Measurements from ENCODE around the gene SUFU.

SUFU gene

DNA sequence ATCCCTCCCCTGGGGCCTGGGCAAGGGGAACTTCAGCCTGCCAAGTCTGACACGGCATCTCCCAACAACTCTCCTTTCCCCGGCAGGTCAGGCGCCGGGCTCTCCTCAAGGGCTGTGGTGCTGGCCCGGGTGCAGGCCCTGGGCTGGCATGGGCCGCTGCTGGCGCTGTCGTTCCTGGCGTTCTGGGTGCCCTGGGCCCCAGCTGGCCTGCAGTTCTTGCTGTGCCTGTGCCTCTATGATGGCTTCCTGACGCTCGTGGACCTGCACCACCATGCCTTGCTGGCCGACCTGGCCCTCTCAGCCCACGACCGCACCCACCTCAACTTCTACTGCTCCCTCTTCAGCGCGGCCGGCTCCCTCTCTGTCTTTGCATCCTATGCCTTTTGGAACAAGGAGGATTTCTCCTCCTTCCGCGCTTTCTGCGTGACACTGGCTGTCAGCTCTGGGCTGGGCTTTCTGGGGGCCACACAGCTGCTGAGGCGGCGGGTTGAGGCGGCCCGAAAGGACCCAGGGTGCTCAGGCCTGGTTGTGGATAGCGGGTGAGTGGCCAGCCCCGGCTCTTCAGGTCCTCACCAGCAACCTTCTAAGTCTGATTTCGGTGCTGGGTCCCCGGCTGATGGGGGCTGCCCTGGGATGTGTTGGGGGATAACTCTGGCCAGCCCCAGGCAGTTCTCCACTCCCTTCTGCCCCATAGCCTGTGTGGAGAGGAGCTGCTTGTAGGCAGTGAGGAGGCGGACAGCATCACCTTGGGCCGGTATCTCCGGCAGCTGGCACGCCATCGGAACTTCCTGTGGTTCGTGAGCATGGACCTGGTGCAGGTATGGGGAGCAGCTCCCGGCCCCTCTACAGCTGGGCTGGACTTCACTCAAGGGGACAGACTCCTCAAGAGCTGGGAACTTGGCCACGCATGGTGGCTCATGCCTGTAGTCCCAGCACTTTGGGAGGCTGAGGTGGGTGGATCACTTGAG lies 32.9 kb upstream of the SUFU start:
- TF ChIP-seq GATA3 (IDR thresholded peaks at IDR 0.05; ENCODE audit: low read depth, low read length) (no peak), GATA2 (IDR thresholded peaks at IDR 0.05; ENCODE audit: low read depth, low read length) (no peak)

GRCh38 chr10:102473445-102474331 lies 30.1 kb upstream of the SUFU start:
- TF ChIP-seq GATA2 (IDR thresholded peaks at IDR 0.05; ENCODE audit: low read depth, low read length) (no peak), GATA3 (IDR thresholded peaks at IDR 0.05; ENCODE audit: low read depth, low read length) (no peak)

DNA sequence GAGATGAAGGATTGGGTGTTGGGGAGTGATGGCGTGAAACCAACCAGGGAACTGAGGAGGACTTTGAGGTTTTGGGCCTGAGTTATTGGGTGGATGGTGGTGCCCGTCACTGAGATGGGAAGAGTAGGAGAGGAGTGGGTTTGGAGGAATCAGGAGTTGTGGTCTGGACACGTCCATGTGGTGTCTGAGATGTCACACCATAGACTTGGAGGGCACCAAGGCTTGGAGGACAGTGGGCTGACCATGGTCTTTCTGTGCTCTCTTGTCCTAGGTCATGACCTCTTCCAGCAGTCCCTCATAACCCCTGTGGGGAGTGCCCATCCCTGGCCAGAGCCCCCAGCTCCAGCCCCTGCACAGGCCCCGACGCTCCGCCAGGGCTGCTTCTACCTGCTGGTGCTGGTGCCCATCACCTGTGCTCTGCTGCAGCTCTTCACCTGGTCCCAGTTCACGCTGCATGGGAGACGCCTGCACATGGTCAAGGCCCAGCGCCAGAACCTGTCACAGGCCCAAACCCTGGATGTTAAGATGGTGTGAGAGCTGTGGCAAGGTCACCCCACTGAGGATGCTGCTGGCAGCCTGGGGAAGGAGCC lies 28.2 kb upstream of the SUFU start:
- no peak for TF ChIP-seq GATA2 (IDR thresholded peaks at IDR 0.05; ENCODE audit: low read depth, low read length)
- TF ChIP-seq GATA3 (IDR thresholded peaks at IDR 0.05; ENCODE audit: low read depth, low read length): no peak

DNA sequence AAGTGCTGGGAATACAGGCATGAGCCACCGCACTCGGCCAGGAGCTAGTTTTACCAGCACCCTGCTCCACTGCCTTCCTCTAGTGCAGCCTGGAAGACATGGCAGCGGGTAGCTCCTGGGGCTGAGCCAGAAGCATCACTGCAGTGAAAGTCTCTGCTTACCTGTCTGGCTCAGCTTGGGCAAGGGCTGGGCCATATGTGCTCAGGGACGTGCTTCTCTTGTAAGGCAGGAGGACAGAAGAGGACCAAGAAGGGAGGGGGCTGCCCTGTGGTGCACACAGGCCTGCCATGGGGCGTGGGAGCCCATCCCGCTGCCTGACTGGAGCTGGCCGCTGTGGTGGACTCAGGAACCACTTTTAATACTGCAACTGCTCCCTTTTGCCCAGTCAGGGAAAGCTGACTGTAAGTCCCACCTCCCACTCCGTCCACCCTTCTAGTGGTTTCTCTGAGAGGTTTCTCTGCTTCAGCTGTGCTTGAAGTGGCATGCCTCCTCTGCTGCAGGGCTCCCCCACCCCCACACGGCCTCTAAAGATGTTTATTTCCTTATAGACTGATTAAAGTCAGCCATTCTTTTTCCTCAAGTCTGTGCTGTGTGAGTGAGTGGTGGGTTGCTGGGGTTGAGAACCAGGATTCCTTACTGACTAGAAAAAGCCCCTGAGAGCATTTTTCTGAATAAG lies 27.2 kb upstream of the SUFU start:
- TF ChIP-seq GATA2 (IDR thresholded peaks at IDR 0.05; ENCODE audit: low read depth, low read length): no peak
- TF ChIP-seq GATA3 (IDR thresholded peaks at IDR 0.05; ENCODE audit: low read depth, low read length): no peak

- no peak for TF ChIP-seq GATA2 (IDR thresholded peaks at IDR 0.05; ENCODE audit: low read depth, low read length)
- TF ChIP-seq GATA3 (IDR thresholded peaks at IDR 0.05; ENCODE audit: low read depth, low read length): no peak
Measured at GRCh38 chr10:102479651-102480050, 24.1 kb upstream of the SUFU start.

GRCh38 chr10:102480396-102480795 lies 23.4 kb upstream of the SUFU start:
- TF ChIP-seq GATA3 (IDR thresholded peaks at IDR 0.05; ENCODE audit: low read depth, low read length) (no peak), GATA2 (IDR thresholded peaks at IDR 0.05; ENCODE audit: low read depth, low read length) (no peak)

- TF ChIP-seq GATA3 (IDR thresholded peaks at IDR 0.05; ENCODE audit: low read depth, low read length) (no peak), GATA2 (IDR thresholded peaks at IDR 0.05; ENCODE audit: low read depth, low read length) (no peak)
Measured at GRCh38 chr10:102484021-102484420, 19.8 kb upstream of the SUFU start.

DNA sequence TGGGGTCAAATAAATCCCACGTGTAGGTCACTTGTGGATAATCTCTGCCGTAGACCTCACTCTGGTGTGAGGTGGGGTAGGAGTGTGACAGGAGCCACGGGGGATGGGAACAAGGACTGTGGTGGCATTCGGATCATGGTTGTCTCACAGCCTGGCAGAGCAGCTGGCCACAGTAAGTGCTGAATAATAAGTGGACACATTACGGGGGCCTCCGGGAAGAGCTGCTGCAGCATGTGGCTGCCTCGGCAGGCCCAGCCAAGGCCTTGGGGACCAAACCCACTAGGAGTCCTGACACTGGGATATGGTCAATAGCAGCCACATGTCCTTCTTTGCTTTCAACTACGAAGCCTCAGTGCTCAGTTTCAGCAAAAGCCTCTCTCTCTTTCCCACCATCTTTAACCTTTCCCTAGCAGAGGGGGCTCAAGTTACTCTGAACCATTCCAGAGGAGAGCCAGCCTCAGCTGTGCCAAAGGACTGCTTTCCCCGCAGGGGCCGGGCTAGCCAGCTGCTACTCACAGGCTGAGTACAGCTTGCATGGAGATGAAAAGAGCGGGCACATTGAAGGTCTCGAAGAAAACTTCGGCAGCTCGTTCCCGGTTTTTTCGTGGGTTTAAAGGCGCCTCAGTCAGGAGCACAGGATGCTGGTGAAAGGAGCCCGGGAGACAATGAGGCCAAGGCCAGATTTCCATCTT lies 18.5 kb upstream of the SUFU start:
- TF ChIP-seq GATA3 (IDR thresholded peaks at IDR 0.05; ENCODE audit: low read depth, low read length): no peak
- TF ChIP-seq GATA2 (IDR thresholded peaks at IDR 0.05; ENCODE audit: low read depth, low read length): no peak

GRCh38 chr10:102491136-102491535 lies 12.6 kb upstream of the SUFU start:
- TF ChIP-seq GATA2 (IDR thresholded peaks at IDR 0.05; ENCODE audit: low read depth, low read length) (no peak), GATA3 (IDR thresholded peaks at IDR 0.05; ENCODE audit: low read depth, low read length) (no peak)

GRCh38 chr10:102492344-102492939 lies 11.3 kb upstream of the SUFU start:
- no peak for TF ChIP-seq GATA3 (IDR thresholded peaks at IDR 0.05; ENCODE audit: low read depth, low read length)
- TF ChIP-seq GATA2 (IDR thresholded peaks at IDR 0.05; ENCODE audit: low read depth, low read length): no peak

- TF ChIP-seq GATA2 (IDR thresholded peaks at IDR 0.05; ENCODE audit: low read depth, low read length) (no peak), GATA3 (IDR thresholded peaks at IDR 0.05; ENCODE audit: low read depth, low read length) (no peak)
Measured at GRCh38 chr10:102492983-102493382, 10.8 kb upstream of the SUFU start.

DNA sequence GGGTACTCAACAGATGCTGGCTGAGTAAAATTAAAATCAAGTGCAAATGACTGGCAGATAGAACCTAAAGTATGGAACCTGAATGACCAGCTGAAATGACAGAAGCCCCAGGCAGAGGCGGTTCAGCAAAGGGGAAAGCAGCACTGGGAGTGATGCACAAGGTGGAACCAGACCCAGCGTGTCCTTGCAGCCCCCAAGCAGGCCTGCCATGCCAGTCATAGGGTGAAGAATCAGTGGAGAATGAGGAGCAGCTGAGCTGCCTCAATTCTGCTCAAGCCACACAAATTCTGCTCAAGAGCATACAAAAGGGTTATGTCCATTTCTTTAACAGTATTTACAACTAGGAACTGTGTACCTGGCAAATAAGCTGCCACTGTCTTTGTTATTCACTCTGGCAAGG lies 10.0 kb upstream of the SUFU start:
- TF ChIP-seq GATA3 (IDR thresholded peaks at IDR 0.05; ENCODE audit: low read depth, low read length) (no peak), GATA2 (IDR thresholded peaks at IDR 0.05; ENCODE audit: low read depth, low read length) (no peak)

- TF ChIP-seq GATA3 (IDR thresholded peaks at IDR 0.05; ENCODE audit: low read depth, low read length) (no peak), GATA2 (IDR thresholded peaks at IDR 0.05; ENCODE audit: low read depth, low read length) (no peak)
Measured at GRCh38 chr10:102497545-102497944, 6.2 kb upstream of the SUFU start.

Data from SH-SY5Y (cell line).